GM23338 (cell line): ENCODE results near the gene CBFA2T2. TPM values are rescaled to one million over a fixed set of nuclear protein-coding genes. Genes with fewer than 3 reads are reported as not detected.

Source experiments
- ATAC-seq: fragments of 200-7000 bp; cut with Tn5 transposase; 3 replicates; pipeline ENCODE4 v1.9.1; 2020
- DNase-seq: peaks from one replicate; pipeline ENCODE4 v3.0.0-alpha.2; 2015; ENCODE audit warnings: low spot score
- H2AFZ ChIP-seq: fragments of 200-600 bp; sonication (generic); 2 replicates; pipeline ENCODE4 v1.8.0; 2016; ENCODE audit warnings: antibody characterized with exemption, mild to moderate bottlenecking, moderate library complexity
- H3F3A ChIP-seq: fragments of 200-600 bp; sonication (generic); replicated peaks from 2 replicates; pipeline ENCODE4 v1.8.0; 2017; ENCODE audit warnings: antibody characterized with exemption, mixed run types, low read depth
- H3K27ac ChIP-seq: fragments of 200-600 bp; sonication (generic); 2 replicates; pipeline ENCODE4 v1.6.1; 2016; ENCODE audit warnings: low read depth
- H3K27me3 ChIP-seq: fragments of 200-600 bp; sonication (generic); 2 replicates; pipeline ENCODE4 v1.8.0; 2016; ENCODE audit warnings: mild to moderate bottlenecking, mixed run types, moderate library complexity; ENCODE audit not compliant: insufficient read depth
- H3K36me3 ChIP-seq: fragments of 200-600 bp; sonication (generic); 2 replicates; pipeline ENCODE4 v1.8.0; 2016; ENCODE audit warnings: mild to moderate bottlenecking; ENCODE audit not compliant: insufficient read depth
- H3K4me1 ChIP-seq: fragments of 200-600 bp; sonication (generic); 2 replicates; pipeline ENCODE4 v1.8.0; 2016; ENCODE audit warnings: mild to moderate bottlenecking, moderate library complexity; ENCODE audit not compliant: insufficient read depth
- H3K4me2 ChIP-seq: fragments of 200-600 bp; sonication (generic); 2 replicates; pipeline ENCODE4 v1.7.1; 2017; ENCODE audit warnings: mixed run types
- H3K4me3 ChIP-seq: fragments of 200-600 bp; sonication (generic); 2 replicates; pipeline ENCODE4 v1.6.1; 2016; ENCODE audit warnings: mixed run types
- H3K79me2 ChIP-seq: fragments of 200-600 bp; sonication (generic); replicated peaks from 2 replicates; pipeline ENCODE4 v1.8.0; 2017; ENCODE audit warnings: mild to moderate bottlenecking; ENCODE audit not compliant: insufficient read depth
- H3K9me2 ChIP-seq: fragments of 200-600 bp; sonication (generic); 2 replicates; pipeline ENCODE4 v1.8.0; 2017; ENCODE audit not compliant: insufficient read depth
- H4K20me1 ChIP-seq: fragments of 200-600 bp; sonication (generic); replicated peaks from 2 replicates; pipeline ENCODE4 v1.8.0; 2017; ENCODE audit warnings: mild to moderate bottlenecking; ENCODE audit not compliant: insufficient read depth
- H3K27ac Mint-ChIP-seq: 2 replicates; pipeline ENCODE4 v1.8.0; 2020; ENCODE audit warnings: inconsistent platforms, mild to moderate bottlenecking, moderate library complexity, mixed read lengths
- H3K27me3 Mint-ChIP-seq: 3 replicates; pipeline ENCODE4 v1.8.0; 2022; ENCODE audit warnings: low read depth, mild to moderate bottlenecking, moderate library complexity, mixed read lengths, inconsistent platforms; ENCODE audit not compliant: insufficient read depth, poor library complexity
- H3K36me3 Mint-ChIP-seq: 3 replicates; pipeline ENCODE4 v1.8.0; 2021; ENCODE audit warnings: low read depth, mild to moderate bottlenecking, inconsistent platforms, moderate library complexity, mixed read lengths
- H3K4me1 Mint-ChIP-seq: 3 replicates; pipeline ENCODE4 v1.8.0; 2020; ENCODE audit warnings: mild to moderate bottlenecking, inconsistent platforms, mixed read lengths
- H3K4me3 Mint-ChIP-seq: 3 replicates; pipeline ENCODE4 v1.8.0; 2021; ENCODE audit warnings: moderate library complexity, mild to moderate bottlenecking, inconsistent platforms, mixed read lengths
- H3K9me3 Mint-ChIP-seq: 3 replicates; pipeline ENCODE4 v1.8.0; 2020; ENCODE audit warnings: moderate library complexity, mild to moderate bottlenecking, inconsistent platforms, mixed read lengths
- CREB1 ChIP-seq: fragments of 250-450 bp; sonication (Bioruptor Pico); IDR thresholded peaks from 2 replicates; pipeline ENCODE4 v1.5.0; 2020; ENCODE audit warnings: low read depth, mild to moderate bottlenecking, moderate library complexity
- ETS1 ChIP-seq: IDR thresholded peaks from 2 replicates; pipeline ENCODE4 v1.6.1; 2016; ENCODE audit warnings: antibody characterized with exemption
- EZH2 ChIP-seq: fragments of 200-600 bp; sonication (generic); IDR thresholded peaks from one replicate; pipeline ENCODE4 v1.8.0; 2017; ENCODE audit warnings: antibody characterized with exemption, mild to moderate bottlenecking, low read depth; ENCODE audit not compliant: unreplicated experiment
- EZH2phosphoT487 ChIP-seq: fragments of 200-600 bp; sonication (generic); IDR thresholded peaks from one replicate; pipeline ENCODE4 v1.8.1; 2018; ENCODE audit warnings: antibody characterized with exemption; ENCODE audit not compliant: unreplicated experiment
- JUNB ChIP-seq: IDR thresholded peaks from one replicate; pipeline ENCODE4 v1.6.1; 2016; ENCODE audit warnings: antibody characterized with exemption; ENCODE audit not compliant: unreplicated experiment
- NANOG ChIP-seq: IDR thresholded peaks from 2 replicates; pipeline ENCODE4 v1.6.1; 2016; ENCODE audit warnings: antibody characterized with exemption, borderline replicate concordance
- POLR2AphosphoS5 ChIP-seq: IDR thresholded peaks from 2 replicates; pipeline ENCODE4 v1.6.1; 2016; ENCODE audit warnings: antibody characterized with exemption, low read depth
- REST ChIP-seq: IDR thresholded peaks from one replicate; pipeline ENCODE4 v1.6.1; 2018; ENCODE audit warnings: antibody characterized with exemption; ENCODE audit not compliant: unreplicated experiment
- STAT1 ChIP-seq: IDR thresholded peaks from one replicate; pipeline ENCODE4 v1.6.1; 2016; ENCODE audit warnings: antibody characterized with exemption; ENCODE audit not compliant: unreplicated experiment
- ZNF114 ChIP-seq: fragments of 250-450 bp; sonication (Bioruptor Pico); IDR thresholded peaks from 2 replicates; pipeline ENCODE4 v1.5.0; 2020; ENCODE audit warnings: mild to moderate bottlenecking, moderate library complexity
- ZNF331 ChIP-seq: fragments of 250-450 bp; sonication (Bioruptor Pico); IDR thresholded peaks from 2 replicates; pipeline ENCODE4 v1.5.0; 2020; ENCODE audit warnings: low read depth, mild to moderate bottlenecking, moderate library complexity
- polyA plus RNA-seq: library from polyadenylated mRNA; unstranded; fragments of >200 nt; fragmentation: Nextera tagmentation; extraction: Ambion mirVana; gene quantifications from 2 replicates; pipeline ENCODE4 v1.2.1, GENCODE V29; 2016
- total RNA-seq: library from RNA; depleted of rRNA; stranded (reverse); fragments of >200 nt; shearing (Covaris generic); gene quantifications from 2 replicates; pipeline ENCODE4 v1.2.3, GENCODE V29; 2014
- TF ChIP-seq, protein P1 (sequence below): fragments of 250-450 bp; sonication (Bioruptor Pico); IDR thresholded peaks from 2 replicates; pipeline ENCODE4 v1.5.0; 2020; ENCODE audit warnings: mild to moderate bottlenecking, moderate library complexity
- TF ChIP-seq, protein P2 (sequence below), 2 experiments: fragments of 200-600 bp in 1 of 2; sonication (generic) in 1 of 2; conservative IDR thresholded peaks; 2 replicates each; pipeline versions ENCODE4 v1.5.1 to v1.6.1; 2016 to 2017; ENCODE audit warnings: antibody characterized with exemption in 2 of 2, low read depth in 2 of 2, mild to moderate bottlenecking in 2 of 2, moderate library complexity in 1 of 2

CBFA2T2 gene
- total and polyA plus RNA-seq, 2 experiments from 2014 or later: 12.7 to 15.8 TPM

DNA sequence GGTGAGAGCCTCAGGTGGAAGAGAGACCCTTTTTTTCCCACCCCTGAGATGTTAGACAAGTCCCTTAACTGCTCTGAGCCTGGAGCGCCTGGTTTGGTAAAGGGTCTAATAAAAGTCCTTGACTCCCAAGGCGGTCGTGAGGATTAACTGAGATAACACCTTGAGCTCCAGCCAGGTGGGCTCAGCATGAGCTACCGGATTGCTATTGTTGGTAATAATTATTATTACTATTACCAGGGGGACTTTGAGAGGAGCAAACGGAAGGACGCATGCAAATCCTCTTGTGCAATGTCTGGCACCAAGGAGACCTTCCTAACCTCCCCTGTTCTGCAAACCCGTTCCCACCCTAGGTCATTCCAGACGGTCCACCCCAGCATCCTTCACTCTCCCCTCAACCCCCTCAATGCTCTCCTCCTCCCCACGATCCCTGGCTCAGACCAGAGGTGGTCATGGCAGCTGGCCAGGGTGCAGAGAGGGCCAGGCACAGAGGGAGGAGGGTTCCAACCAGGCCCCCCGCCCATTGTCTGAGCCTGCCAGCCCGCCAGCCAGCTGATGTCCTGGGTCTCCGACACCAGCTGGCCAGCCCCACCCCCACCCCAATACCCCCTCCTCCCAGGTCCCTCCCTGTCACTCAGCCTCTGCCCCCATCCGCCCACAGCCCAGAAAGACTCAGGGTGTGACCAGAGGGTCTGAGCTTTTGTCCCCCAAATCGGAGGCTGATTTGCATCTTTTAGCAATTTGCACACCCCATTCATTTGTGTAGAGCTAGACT lies 14.3 kb upstream of the CBFA2T2 start:
- Histone ChIP-seq H3K4me2 (peak overlapping the region; percentile 51; the same call in 1 of the 2 replicates), H3K79me2 (no peaks in the 10 kb centered on the region), H3K4me3 (no peak overlapping the region), H3K4me1 (peaks cover 25% of the 10 kb centered on the region), H3K27ac (0 out of 2 replicates have a peak overlapping the region, but pooled peaks have one; percentile 20), H3K9me2 (no peaks in the 10 kb centered on the region), H3F3A (no peaks in the 10 kb centered on the region), H3K27me3 (no peaks in the 10 kb centered on the region), H4K20me1 (no peaks in the 10 kb centered on the region), H2AFZ (peak overlapping the region; percentile 88), H3K36me3 (no peaks in the 10 kb centered on the region)
- DNase-seq (peak; percentile 33), ATAC-seq (peak; percentile 31)
- no peak overlapping the region for H3K27ac Mint-ChIP-seq
- H3K9me3 Mint-ChIP-seq: no peaks in the 10 kb centered on the region
- H3K36me3 Mint-ChIP-seq: no peaks in the 10 kb centered on the region
- H3K4me3 Mint-ChIP-seq: no peak overlapping the region
- TF ChIP-seq ETS1 (no peak), NANOG (no peak), STAT1 (no peak), CREB1 (CRISPR knock-in tag) (no peak), POLR2AphosphoS5 (no peak), ZNF114 (no peak), REST (no peak), EZH2phosphoT487 (no peak), ZNF331 (CRISPR knock-in tag) (no peak), EZH2 (no peak), JUNB (no peak)
- TF ChIP-seq, protein P1, sequence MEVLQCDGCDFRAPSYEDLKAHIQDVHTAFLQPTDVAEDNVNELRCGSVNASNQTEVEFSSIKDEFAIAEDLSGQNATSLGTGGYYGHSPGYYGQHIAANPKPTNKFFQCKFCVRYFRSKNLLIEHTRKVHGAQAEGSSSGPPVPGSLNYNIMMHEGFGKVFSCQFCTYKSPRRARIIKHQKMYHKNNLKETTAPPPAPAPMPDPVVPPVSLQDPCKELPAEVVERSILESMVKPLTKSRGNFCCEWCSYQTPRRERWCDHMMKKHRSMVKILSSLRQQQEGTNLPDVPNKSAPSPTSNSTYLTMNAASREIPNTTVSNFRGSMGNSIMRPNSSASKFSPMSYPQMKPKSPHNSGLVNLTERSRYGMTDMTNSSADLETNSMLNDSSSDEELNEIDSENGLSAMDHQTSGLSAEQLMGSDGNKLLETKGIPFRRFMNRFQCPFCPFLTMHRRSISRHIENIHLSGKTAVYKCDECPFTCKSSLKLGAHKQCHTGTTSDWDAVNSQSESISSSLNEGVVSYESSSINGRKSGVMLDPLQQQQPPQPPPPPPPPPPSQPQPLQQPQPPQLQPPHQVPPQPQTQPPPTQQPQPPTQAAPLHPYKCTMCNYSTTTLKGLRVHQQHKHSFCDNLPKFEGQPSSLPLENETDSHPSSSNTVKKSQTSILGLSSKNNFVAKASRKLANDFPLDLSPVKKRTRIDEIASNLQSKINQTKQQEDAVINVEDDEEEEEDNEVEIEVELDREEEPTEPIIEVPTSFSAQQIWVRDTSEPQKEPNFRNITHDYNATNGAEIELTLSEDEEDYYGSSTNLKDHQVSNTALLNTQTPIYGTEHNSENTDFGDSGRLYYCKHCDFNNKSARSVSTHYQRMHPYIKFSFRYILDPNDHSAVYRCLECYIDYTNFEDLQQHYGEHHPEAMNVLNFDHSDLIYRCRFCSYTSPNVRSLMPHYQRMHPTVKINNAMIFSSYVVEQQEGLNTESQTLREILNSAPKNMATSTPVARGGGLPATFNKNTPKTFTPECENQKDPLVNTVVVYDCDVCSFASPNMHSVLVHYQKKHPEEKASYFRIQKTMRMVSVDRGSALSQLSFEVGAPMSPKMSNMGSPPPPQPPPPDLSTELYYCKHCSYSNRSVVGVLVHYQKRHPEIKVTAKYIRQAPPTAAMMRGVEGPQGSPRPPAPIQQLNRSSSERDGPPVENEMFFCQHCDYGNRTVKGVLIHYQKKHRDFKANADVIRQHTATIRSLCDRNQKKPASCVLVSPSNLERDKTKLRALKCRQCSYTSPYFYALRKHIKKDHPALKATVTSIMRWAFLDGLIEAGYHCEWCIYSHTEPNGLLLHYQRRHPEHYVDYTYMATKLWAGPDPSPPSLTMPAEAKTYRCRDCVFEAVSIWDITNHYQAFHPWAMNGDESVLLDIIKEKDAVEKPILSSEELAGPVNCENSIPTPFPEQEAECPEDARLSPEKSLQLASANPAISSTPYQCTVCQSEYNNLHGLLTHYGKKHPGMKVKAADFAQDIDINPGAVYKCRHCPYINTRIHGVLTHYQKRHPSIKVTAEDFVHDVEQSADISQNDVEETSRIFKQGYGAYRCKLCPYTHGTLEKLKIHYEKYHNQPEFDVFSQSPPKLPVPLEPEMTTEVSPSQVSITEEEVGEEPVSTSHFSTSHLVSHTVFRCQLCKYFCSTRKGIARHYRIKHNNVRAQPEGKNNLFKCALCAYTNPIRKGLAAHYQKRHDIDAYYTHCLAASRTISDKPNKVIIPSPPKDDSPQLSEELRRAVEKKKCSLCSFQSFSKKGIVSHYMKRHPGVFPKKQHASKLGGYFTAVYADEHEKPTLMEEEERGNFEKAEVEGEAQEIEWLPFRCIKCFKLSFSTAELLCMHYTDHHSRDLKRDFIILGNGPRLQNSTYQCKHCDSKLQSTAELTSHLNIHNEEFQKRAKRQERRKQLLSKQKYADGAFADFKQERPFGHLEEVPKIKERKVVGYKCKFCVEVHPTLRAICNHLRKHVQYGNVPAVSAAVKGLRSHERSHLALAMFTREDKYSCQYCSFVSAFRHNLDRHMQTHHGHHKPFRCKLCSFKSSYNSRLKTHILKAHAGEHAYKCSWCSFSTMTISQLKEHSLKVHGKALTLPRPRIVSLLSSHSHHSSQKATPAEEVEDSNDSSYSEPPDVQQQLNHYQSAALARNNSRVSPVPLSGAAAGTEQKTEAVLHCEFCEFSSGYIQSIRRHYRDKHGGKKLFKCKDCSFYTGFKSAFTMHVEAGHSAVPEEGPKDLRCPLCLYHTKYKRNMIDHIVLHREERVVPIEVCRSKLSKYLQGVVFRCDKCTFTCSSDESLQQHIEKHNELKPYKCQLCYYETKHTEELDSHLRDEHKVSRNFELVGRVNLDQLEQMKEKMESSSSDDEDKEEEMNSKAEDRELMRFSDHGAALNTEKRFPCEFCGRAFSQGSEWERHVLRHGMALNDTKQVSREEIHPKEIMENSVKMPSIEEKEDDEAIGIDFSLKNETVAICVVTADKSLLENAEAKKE (CRISPR knock-in tag): no peak
- TF ChIP-seq, protein P2, sequence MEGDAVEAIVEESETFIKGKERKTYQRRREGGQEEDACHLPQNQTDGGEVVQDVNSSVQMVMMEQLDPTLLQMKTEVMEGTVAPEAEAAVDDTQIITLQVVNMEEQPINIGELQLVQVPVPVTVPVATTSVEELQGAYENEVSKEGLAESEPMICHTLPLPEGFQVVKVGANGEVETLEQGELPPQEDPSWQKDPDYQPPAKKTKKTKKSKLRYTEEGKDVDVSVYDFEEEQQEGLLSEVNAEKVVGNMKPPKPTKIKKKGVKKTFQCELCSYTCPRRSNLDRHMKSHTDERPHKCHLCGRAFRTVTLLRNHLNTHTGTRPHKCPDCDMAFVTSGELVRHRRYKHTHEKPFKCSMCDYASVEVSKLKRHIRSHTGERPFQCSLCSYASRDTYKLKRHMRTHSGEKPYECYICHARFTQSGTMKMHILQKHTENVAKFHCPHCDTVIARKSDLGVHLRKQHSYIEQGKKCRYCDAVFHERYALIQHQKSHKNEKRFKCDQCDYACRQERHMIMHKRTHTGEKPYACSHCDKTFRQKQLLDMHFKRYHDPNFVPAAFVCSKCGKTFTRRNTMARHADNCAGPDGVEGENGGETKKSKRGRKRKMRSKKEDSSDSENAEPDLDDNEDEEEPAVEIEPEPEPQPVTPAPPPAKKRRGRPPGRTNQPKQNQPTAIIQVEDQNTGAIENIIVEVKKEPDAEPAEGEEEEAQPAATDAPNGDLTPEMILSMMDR (conservative IDR thresholded peaks at IDR 0.05; ENCODE audit: low read depth in 2 of 2): no peak
- H3K27me3 Mint-ChIP-seq: peaks cover 16% of the 10 kb centered on the region
- H3K4me1 Mint-ChIP-seq: peaks cover 31% of the 10 kb centered on the region
